SH-SY5Y (cell line): Measurements from ENCODE around the gene SPATA31D1.

Experiments
- GATA2 ChIP-seq: IDR thresholded peaks from 2 replicates; pipeline ENCODE4 v1.6.1; 2011; ENCODE audit warnings: mild to moderate bottlenecking, low read depth, low read length
- GATA3 ChIP-seq: IDR thresholded peaks from 2 replicates; pipeline ENCODE4 v1.6.1; 2011; ENCODE audit warnings: low read depth, mild to moderate bottlenecking, low read length, moderate library complexity

DNA sequence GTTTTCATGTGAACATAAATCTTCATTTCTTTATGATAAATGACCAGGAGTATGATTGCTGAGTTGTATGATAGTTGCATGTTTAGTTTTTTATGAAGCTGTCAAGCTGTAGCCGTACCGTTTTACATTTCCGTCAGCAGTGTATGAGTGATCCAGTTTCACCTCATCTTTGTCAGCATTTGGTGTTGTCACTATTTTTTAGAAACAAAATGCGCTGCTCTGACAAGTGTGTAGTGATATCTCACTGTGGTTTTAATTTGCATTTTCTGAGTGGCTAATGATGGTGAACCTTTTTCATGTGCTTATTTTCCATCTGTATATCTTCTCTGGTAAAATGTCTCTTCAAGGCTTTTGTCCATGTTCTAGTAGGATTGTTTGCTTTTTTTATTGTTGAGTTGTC is 6.7 kb upstream of the SPATA31D1 start:
- TF ChIP-seq GATA2 (no peak), GATA3 (no peak)
